ENCODE data around the gene UBE2G1.
"Not testable (repeated sequence)": the region's sequence is repeated elsewhere in the genome, so short reads cannot be mapped to it uniquely, and the experiment has no call there.

Gene UBE2G1

GRCh38 chr17:4263282-4264215 is 102.9 kb downstream of the UBE2G1 start, which contains the start of gene ANKFY1:
Gene ANKFY1 (minus strand): TSS chr17:4263979. CDS start chr17:4263941, 38 bp downstream.
- TF ChIP-seq CTCF (conservative IDR thresholded peaks at IDR 0.05; ENCODE audit: low read depth, low read length) = peak; percentile 26
- peak within 1 kb of the TSS; percentile 96 for H3K4me3 ChIP-seq (ENCODE audit: low read depth, low read length)
- DNase-seq (ENCODE audit: low read depth) = peak; percentile 95

GRCh38 chr17:4262703-4263102 is 103.8 kb downstream of the UBE2G1 start:
- no peak for TF ChIP-seq CTCF (conservative IDR thresholded peaks at IDR 0.05; ENCODE audit: low read depth, low read length)
- peak overlapping the region; percentile 96 for H3K4me3 ChIP-seq (ENCODE audit: low read depth, low read length)
- no peak for DNase-seq (ENCODE audit: low read depth)

GRCh38 chr17:4261452-4261851 is 105.0 kb downstream of the UBE2G1 start:
- peak; percentile 30 for DNase-seq (ENCODE audit: low read depth)
- no peak for TF ChIP-seq CTCF (conservative IDR thresholded peaks at IDR 0.05; ENCODE audit: low read depth, low read length)
- H3K4me3 ChIP-seq (ENCODE audit: low read depth, low read length) = no peak overlapping the region

- DNase-seq (ENCODE audit: low read depth) = no peak
- no peak for TF ChIP-seq CTCF (conservative IDR thresholded peaks at IDR 0.05; ENCODE audit: low read depth, low read length)
These were observed 107.6 kb downstream of the UBE2G1 start for GRCh38 chr17:4258867-4259266.

GRCh38 chr17:4256952-4257351 is 109.5 kb downstream of the UBE2G1 start:
- DNase-seq (ENCODE audit: low read depth) = peak; percentile 19
- H3K4me3 ChIP-seq (ENCODE audit: low read depth, low read length) = no peak overlapping the region
- no peak for TF ChIP-seq CTCF (conservative IDR thresholded peaks at IDR 0.05; ENCODE audit: low read depth, low read length)

More at GRCh38 chr17:4258867-4259266, 107.6 kb downstream of the UBE2G1 start:
- no peak overlapping the region for H3K4me3 ChIP-seq (ENCODE audit: low read depth, low read length)

- not testable (repeated sequence) for DNase-seq (ENCODE audit: low read depth); H3K4me3 ChIP-seq (ENCODE audit: low read depth, low read length)
These were observed 111.2 kb downstream of the UBE2G1 start for GRCh38 chr17:4255271-4255670.

GRCh38 chr17:4250887-4251286 is 115.6 kb downstream of the UBE2G1 start:
- DNase-seq (ENCODE audit: low read depth) = no peak
- H3K4me3 ChIP-seq (ENCODE audit: low read depth, low read length) = no peak overlapping the region
- no peak for TF ChIP-seq CTCF (conservative IDR thresholded peaks at IDR 0.05; ENCODE audit: low read depth, low read length)

All from choroid plexus epithelial cell (primary cell).